Activated CD4-positive, alpha-beta T cell treated with anti-CD3 and anti-CD28 coated beads, Interleukin-2, amount 50 U/mL, for 48 hours (primary cell): ENCODE results near the gene B3GALT6.

Experiments used
- DNase-seq, 2 experiments: peaks; one replicate each; pipeline ENCODE4 v3.0.0-alpha.2; 2020

The B3GALT6 gene

GRCh38 chr1:1232796-1233566 lies 944 bp downstream of the B3GALT6 start:
- DNase-seq, result no peak

DNA sequence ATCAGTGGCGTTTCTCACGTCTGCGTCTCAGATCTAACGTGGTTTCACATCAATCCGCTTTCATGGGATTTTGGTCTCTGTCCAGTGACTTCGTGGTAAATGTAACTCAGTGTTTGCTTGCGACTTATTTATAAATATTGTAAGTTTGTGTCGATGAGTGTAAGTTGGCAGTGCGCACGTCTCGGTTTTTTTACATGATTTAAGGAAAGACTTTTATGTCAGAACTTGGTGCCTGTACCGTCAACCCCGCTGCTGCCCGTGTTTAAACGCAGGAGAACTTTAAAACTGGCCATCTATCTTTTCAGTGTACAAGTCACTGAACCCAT lies 1.5 kb downstream of the B3GALT6 start:
- DNase-seq, result no peak

GRCh38 chr1:1234180-1234808 lies 2.3 kb downstream of the B3GALT6 start:
- DNase-seq, result no peak

- DNase-seq, result no peak
Observed at GRCh38 chr1:1235016-1235744, 3.1 kb downstream of the B3GALT6 start.

DNA sequence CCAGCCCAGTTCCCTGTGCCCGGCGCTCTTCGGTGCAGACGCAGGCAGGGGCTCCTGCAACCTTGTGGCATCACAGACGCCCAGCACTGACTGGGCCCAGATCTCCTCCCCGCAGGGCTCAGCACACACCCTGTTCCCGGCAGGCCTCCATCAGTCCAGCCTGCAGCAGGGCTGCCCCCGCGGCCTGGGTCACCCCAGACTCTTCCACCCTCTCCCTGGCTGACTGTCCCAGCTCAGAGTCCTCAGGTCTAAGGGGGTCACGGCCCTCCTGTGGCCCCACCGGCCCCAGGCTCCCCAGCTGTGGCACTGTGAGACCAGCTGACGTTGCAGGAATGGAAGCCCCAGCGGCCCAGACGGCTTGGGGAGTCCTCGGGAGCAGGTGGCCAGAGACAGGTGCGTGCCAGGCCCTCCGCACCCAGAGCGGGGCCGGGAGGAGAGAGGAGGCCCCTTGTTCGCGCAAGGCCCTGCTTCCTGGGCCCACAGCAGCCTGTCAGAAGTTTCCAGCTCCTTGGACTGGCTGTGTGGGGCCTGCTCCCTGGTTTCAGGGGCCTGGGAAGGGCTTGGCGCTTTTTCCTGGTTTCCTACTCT lies 4.2 kb downstream of the B3GALT6 start:
- no peak for DNase-seq

DNA sequence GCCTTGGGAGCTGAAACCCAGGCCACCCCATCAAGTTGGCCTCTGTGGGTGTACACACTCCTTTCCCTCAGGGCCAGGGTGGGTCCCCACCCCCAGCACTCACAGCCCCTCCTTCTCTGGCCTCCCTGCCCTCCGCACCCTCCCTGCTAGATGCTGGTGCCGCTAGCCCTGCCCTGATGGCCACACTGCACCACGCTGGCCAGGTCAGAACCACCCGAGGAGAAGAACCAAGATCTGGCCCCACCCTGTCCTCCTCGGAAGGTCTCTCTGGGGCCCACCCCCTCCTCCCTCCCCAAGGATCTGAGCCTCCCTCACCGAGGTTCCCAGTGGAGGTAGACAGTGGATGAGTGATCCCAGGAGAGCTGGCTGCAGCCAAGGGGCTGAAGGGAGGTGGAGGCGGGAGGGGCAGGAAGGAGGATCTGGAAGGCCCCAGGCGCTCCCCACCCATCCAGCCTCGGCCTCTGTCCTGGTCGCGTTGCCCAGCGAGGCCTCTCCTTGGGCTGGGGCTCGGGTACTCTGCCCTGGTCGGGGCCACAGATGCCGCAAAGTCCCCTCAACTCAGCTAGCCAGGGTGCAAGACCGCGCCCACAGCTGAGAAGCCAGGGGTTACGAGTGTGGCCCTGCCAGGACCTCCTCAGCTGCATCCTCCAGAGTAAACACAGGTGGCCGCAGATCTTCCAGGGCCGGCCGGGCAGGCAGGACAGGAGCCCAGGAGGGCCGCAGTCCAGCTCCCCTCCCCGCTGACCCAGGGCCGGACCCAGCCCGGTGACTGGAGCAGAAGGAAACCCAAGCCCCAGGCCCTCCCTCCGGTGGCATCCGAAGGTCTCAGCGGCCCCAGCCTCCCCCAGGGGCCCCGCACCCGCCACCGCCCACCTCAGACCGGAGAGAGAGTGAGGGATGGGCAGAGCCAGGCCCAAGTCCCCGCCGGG lies 5.2 kb downstream of the B3GALT6 start:
- DNase-seq, result no peak

DNA sequence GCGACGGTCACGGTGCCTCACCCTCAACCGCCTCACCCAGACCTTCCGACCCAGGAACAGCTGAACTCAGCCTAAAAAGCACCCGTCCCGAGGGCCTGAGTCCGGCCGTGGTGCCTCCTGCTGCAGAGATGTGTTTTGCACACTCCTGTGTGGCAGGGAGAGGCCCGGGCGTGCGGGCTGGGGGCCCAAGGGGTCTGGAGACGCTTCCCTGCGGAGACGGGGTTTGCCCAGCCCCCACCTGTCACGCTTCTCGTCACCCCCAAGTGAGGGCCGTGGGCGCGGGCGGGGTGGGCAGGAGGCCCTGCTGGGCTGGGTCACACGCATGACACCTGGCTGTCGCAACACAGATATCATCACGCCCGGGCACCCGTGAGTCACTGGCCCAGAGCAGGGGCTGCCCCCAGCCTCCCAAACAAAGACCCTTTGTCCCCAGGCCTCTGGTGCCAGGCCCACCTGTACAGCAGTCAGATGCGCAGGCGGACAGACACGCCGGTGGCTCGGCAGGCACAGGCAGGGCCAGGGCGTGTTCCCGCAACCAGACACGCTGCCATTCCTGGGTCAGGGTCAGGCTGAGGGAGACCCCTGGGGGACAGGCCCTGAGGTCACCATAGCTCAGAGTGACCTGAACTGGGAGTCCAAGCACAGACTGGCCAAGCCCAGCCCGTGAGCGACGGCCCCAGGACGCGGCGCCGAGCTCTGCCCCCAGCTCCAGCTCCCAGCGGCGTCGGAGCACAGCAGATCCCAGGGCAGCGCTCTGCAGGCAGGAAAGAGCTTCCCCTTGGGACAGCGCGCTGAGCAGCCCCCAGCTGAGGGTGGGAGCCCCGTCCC lies 6.1 kb downstream of the B3GALT6 start:
- DNase-seq, result no peak

GRCh38 chr1:1238702-1239178 lies 6.7 kb downstream of the B3GALT6 start:
- no peak for DNase-seq

GRCh38 chr1:1239227-1239613 lies 7.2 kb downstream of the B3GALT6 start:
- DNase-seq, result no peak

- no peak for DNase-seq
Observed at GRCh38 chr1:1239614-1240347, 7.7 kb downstream of the B3GALT6 start.

GRCh38 chr1:1240348-1240732 lies 8.3 kb downstream of the B3GALT6 start:
- DNase-seq, result no peak

DNA sequence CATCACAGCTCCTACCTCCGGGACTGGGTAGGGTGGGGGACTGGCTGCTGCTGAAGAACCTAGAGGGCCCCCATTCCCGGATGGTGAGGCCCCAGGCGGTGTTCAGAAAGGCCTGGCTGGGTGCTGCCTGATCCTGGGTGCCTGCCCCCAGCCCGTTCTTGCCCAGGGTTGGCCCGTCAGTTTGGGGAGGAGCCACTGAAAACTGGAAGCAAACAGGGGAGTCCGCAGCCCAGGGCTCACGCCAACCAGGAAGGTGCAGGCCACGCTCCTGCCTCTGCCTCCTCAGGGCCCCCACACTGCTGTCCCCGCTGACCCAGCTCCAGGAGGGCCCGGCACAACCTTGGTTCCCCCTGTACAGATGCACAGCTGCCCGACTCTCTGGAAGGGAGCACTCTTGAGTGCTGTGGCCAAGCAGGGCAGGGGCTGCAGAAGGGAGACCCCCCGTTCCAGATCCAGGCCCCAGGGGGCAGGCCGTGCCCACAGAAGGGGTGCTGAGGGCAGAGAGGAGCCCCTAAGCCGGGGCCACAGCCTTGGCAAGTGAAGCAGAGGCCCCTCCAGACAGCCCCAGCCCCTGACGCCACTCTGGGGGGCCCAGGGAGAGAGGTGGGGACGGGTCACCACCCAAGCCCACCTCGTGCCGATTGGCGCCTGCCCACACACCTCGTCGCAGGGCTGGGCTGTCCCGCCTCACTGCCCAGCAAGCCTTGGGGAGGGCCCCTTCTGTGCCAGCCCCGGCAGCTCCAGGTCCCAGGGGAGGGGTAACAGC lies 9.0 kb downstream of the B3GALT6 start:
- DNase-seq, result no peak

DNA sequence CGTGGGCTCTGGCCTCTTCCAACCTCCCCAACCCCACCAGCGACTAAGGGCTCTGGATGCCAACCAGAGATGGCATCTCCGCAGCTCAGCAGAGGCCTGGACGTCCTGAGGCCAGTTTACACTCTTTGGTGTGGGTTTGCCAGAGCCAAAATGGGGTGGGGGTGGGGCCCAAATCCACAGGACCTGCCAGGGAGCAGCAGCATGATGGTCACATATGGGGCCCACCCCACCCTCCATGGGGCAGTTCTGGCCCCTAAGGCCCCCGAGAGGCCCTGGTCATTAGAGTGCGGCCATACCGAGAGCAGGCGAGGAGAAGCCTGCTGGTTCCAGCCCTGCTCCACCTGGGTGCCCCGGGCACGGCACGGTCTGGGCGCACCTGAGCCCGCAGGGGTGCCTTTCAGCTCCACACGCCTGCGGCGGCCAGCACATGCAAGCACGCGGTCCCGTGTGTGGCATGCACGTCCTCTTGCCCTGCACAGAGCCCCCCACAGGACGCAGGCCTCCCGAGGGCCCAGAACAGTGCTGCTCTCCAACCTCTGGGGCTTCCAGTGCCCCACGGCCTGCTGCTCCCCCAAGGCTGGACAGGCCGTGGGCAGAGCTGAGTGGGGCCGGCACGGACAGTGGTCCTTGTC lies 9.7 kb downstream of the B3GALT6 start:
- no peak for DNase-seq

DNA sequence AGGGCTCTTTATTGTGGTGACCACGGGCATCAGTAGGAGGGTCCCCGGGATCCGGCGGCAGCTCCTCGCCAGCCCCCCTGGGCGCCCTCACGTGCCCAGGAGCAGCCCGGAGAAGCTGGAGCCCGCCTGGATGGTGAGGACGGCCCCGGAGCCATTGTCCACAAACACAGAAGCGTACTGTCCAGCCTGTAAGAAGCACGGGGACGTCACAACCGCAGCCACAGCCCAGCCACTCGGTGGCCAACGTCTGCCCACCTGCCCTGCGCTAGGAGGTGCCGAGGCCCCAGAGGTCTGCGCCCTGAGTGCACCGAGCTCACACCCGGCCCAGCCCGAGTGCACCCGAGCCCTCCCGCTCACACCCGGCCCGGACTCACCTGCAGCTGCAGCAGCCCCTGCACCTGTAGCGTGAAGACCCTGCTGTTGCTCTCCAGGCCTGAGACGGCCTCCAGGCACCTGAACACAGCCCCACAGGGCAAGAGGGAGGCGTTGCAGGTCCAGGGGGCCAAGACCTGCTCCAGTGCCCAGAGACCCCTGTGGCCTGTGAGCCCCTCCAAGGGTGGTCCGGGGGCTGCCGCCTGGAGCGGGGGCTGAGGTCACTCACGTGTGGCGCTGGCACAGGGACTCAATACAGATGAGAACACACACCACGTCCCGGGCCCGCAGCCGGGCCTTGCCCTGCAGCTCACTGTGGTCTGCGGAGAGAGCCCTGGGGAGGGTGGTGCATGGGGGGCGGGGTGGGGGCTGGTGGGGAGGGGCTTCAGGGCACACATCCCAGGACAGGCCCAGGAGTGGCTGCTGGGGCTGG lies 10.6 kb downstream of the B3GALT6 start:
- DNase-seq, result no peak

DNA sequence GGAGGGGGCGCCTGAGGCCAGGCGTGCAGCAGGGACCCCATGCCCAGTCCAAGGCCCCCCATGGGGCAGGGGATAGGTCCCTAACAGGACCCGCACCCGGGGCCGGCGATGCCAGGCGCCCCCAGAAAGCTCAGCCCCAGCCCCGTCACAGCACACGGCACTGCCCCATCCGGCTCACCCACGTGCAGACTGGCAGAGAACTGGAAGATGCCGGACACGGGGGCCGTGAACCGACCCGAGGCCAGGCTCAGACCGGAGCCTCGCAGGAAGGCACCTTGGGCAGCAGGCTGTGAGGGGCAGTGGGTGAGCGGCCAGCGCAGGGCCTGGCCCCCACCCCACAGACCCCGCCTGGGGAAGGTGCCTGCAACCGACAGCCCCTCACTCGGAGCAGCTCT lies 11.2 kb downstream of the B3GALT6 start:
- DNase-seq, result no peak

GRCh38 chr1:1243807-1244191 lies 11.8 kb downstream of the B3GALT6 start:
- DNase-seq, result no peak

GRCh38 chr1:1244192-1244811 lies 12.3 kb downstream of the B3GALT6 start:
- DNase-seq, result no peak

GRCh38 chr1:1245178-1245816 lies 13.3 kb downstream of the B3GALT6 start:
- no peak for DNase-seq
